NCI-H2171 treated with DMSO at 0.1 percent for 48 hours (cell line): ENCODE measurements around the gene ICA1.

Experiments
- DNase-seq: peaks from one replicate; lab custom pipeline; 2025; lab: John Stamatoyannopoulos, UW

Gene ICA1

GRCh38 chr7:8227261-8227660 lies 34.7 kb downstream of the ICA1 start:
- no peak for DNase-seq

- no peak for DNase-seq
These were observed 35.5 kb downstream of the ICA1 start for GRCh38 chr7:8226501-8226900.

- DNase-seq: peak; percentile 21
These were observed 40.4 kb downstream of the ICA1 start for GRCh38 chr7:8221567-8221966.

GRCh38 chr7:8221101-8221495 lies 40.9 kb downstream of the ICA1 start:
- DNase-seq: no peak

- no peak for DNase-seq
These were observed 41.4 kb downstream of the ICA1 start for GRCh38 chr7:8220376-8221100.

- DNase-seq: peak; percentile 81
These were observed 44.5 kb downstream of the ICA1 start for GRCh38 chr7:8217200-8218068.

- DNase-seq: no peak
These were observed 45.7 kb downstream of the ICA1 start for GRCh38 chr7:8216334-8216690.

GRCh38 chr7:8215648-8216333 lies 46.2 kb downstream of the ICA1 start:
- DNase-seq: no peak

GRCh38 chr7:8214244-8214824 lies 47.6 kb downstream of the ICA1 start:
- DNase-seq: peak; percentile 12

- DNase-seq: no peak
These were observed 48.6 kb downstream of the ICA1 start for GRCh38 chr7:8213381-8213780.

- DNase-seq: no peak
These were observed 49.3 kb downstream of the ICA1 start for GRCh38 chr7:8212638-8213037.

GRCh38 chr7:8211725-8212096 lies 50.3 kb downstream of the ICA1 start:
- no peak for DNase-seq

GRCh38 chr7:8210845-8211724 lies 50.9 kb downstream of the ICA1 start:
- no peak for DNase-seq

- no peak for DNase-seq
These were observed 52.6 kb downstream of the ICA1 start for GRCh38 chr7:8209353-8209752.

GRCh38 chr7:8208816-8209215 lies 53.2 kb downstream of the ICA1 start:
- no peak for DNase-seq

GRCh38 chr7:8206956-8207355 lies 55.0 kb downstream of the ICA1 start:
- no peak for DNase-seq

- DNase-seq: no peak
These were observed 56.4 kb downstream of the ICA1 start for GRCh38 chr7:8205537-8205936.

- no peak for DNase-seq
These were observed 57.0 kb downstream of the ICA1 start for GRCh38 chr7:8205031-8205387.

GRCh38 chr7:8204339-8205030 lies 57.5 kb downstream of the ICA1 start:
- DNase-seq: no peak

GRCh38 chr7:8201846-8202441 lies 60.0 kb downstream of the ICA1 start:
- no peak for DNase-seq

GRCh38 chr7:8200717-8201116 lies 61.2 kb downstream of the ICA1 start:
- no peak for DNase-seq
